NT2/D1 (cell line): ENCODE results near the gene NEK10.

Experiments
- DNase-seq: peaks from one replicate; pipeline ENCODE4 v3.0.0-alpha.2; 2011; ENCODE audit warnings: low read depth, low spot score
- H3K27me3 ChIP-seq: 2 replicates; pipeline ENCODE4 v1.6.0; 2011; ENCODE audit warnings: mild to moderate bottlenecking; ENCODE audit not compliant: insufficient read length, insufficient read depth
- H3K36me3 ChIP-seq: 2 replicates; pipeline ENCODE4 v1.6.1; 2011; ENCODE audit warnings: mild to moderate bottlenecking, low read length, mixed read lengths; ENCODE audit not compliant: insufficient read depth, insufficient read length
- H3K4me1 ChIP-seq: 2 replicates; pipeline ENCODE4 v1.5.1; 2011; ENCODE audit not compliant: insufficient read depth, insufficient read length
- H3K4me3 ChIP-seq: 2 replicates; pipeline ENCODE4 v1.5.1; 2011; ENCODE audit warnings: low read depth; ENCODE audit not compliant: insufficient read length
- H3K9ac ChIP-seq: 2 replicates; pipeline ENCODE4 v1.6.0; 2011; ENCODE audit warnings: low read depth; ENCODE audit not compliant: insufficient read length
- H3K9me3 ChIP-seq: 2 replicates; pipeline ENCODE4 v1.5.1; 2011; ENCODE audit warnings: mild to moderate bottlenecking, low read length; ENCODE audit not compliant: insufficient read depth
- SUZ12 ChIP-seq: IDR thresholded peaks from 2 replicates; pipeline ENCODE4 v1.6.1; 2011; ENCODE audit not compliant: insufficient read length, insufficient read depth; ENCODE audit errors: extremely low read depth
- YY1 ChIP-seq: IDR thresholded peaks from 2 replicates; pipeline ENCODE4 v1.6.1; 2011; ENCODE audit not compliant: insufficient read length, insufficient read depth
- ZNF274 ChIP-seq: IDR thresholded peaks from 2 replicates; pipeline ENCODE4 v1.6.1; 2011; ENCODE audit warnings: mild to moderate bottlenecking, low read depth, low read length

Gene NEK10

DNA sequence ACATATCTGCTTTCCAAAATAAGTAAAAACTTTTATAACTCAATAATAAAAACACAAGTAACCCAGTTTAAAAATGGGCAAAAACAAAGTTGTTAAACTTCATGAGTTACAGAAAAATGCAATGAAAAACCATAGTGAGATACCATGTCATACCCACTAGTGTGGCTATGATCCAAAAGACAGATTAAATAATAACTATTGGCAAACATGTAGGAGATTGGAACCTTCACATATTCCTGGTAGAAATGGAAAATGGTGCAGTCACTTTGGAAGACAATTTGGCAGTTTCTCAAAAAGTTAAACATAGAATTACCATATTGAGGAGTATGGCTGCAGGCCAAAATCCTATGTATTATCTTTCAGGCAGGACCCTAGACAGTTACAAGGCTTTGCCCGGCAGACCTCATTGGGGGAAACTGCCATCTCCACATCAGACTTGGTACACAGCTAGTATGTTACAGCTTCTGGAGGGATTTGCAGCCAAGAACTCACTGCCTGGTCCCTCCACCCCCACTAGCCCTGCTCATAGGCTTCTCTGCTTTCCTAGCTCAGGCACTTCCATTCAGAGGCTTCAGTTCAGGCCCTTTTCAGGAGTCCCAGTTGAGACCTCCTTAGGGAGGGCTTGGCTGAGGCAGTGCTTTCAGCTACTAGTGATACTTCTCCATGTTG, 147.8 kb downstream of the NEK10 start:
- Histone ChIP-seq H3K4me3 (no peak overlapping the region), H3K4me1 (no peaks in the 10 kb centered on the region), H3K9ac (no peak overlapping the region), H3K36me3 (no peaks in the 10 kb centered on the region), H3K9me3 (no peaks in the 10 kb centered on the region; the same call in 1 of the 2 replicates), H3K27me3 (no peaks in the 10 kb centered on the region)
- TF ChIP-seq ZNF274 = no peak
- TF ChIP-seq SUZ12 = no peak
- TF ChIP-seq YY1 = no peak
- no peak for DNase-seq

DNA sequence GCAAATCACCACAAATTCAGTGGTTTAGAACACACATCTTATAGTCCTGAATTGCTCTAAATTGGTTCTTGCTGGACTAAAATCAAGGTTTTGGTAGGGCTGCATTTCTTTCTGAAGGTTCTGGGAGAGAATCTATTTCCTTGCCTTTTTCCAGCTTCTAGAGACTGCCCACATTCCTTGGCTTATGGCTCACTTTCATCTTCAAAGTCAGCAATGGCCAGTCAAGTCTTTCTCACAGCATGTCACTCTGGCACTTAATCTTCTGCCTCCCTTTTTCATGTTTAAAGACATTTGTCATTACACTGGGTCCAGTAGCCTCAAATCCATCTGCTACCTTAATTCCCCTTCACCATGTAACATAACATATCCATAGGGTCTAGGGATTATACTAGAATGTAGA, 149.0 kb downstream of the NEK10 start:
- Histone ChIP-seq H3K9ac (no peak overlapping the region), H3K4me1 (no peaks in the 10 kb centered on the region), H3K36me3 (no peaks in the 10 kb centered on the region), H3K9me3 (no peaks in the 10 kb centered on the region; the same call in 1 of the 2 replicates), H3K27me3 (no peaks in the 10 kb centered on the region), H3K4me3 (no peak overlapping the region)
- TF ChIP-seq SUZ12 = no peak
- TF ChIP-seq YY1 = no peak
- TF ChIP-seq ZNF274 = no peak
- no peak for DNase-seq

DNA sequence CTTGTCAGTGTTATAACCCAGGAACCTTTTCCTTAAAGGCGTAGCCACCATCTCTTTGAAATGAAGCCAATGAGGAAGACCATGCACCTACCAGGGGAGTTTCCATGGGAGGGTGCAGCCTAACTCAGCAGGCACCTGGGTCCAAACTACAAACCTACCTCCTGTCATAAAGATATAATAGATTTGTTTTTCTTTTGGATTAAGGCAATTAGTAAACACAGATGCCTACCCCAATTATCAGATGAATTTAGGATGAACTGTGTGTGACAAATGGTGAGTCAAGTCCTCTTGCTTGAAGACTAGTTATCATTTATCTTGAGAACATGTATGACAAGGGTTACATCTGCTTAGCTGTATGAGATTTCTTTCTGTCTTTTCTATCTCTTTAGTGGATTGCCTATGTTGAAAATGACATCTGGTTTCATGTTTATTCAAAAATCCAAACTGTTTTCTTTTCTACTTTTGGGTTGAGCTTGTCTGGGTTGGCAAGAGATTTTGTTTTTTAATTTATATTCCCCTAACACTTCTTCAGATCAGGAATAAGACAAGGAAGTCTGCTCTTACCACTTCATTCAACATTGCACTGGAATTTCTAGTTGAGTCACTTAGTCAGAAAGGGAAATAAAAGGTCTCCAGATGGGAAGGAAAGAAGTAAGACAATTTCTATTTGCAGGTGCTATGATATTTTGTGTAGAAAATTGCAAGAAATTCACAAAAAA, 149.9 kb downstream of the NEK10 start:
- Histone ChIP-seq H3K4me3 (no peak overlapping the region), H3K27me3 (no peaks in the 10 kb centered on the region), H3K4me1 (no peaks in the 10 kb centered on the region), H3K9ac (no peak overlapping the region), H3K36me3 (no peaks in the 10 kb centered on the region), H3K9me3 (no peaks in the 10 kb centered on the region; the same call in 1 of the 2 replicates)
- no peak for DNase-seq
- TF ChIP-seq ZNF274 (no peak), YY1 (no peak), SUZ12 (no peak)

DNA sequence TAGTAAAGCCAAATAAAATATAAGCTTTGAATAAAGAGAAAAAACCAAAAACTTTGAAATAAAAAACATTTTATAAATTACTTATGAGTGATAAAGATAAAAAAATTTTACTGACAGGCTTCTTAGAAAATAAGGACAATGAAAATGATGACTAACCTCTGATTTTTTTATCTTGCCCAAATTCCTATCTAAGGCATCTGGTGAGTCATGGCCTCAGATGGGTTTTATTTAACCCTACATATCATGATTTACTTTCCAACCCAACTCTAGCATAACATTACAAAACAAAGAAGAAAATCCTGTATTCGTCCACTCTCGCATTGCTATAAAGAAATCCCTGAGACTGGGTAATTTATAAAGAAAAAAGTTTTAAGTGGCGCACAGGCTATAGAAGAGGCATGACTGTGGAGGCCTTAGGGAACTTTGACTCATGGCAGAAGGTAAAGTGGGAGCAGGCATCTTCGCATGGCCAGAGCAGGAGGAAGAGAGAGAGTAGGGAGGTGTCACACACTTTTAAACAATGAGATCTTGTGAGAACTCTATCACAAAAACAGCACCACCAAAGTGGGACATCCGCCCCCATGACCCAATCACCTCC, 152.1 kb downstream of the NEK10 start:
- no peaks in the 10 kb centered on the region for H3K4me1 ChIP-seq
- TF ChIP-seq YY1 = no peak
- TF ChIP-seq SUZ12 = no peak
- TF ChIP-seq ZNF274 = no peak
- H3K27me3 ChIP-seq = no peaks in the 10 kb centered on the region
- H3K9ac ChIP-seq = no peak overlapping the region
- H3K36me3 ChIP-seq = no peaks in the 10 kb centered on the region
- peaks cover 11% of the 10 kb centered on the region for H3K9me3 ChIP-seq
- H3K4me3 ChIP-seq = no peak overlapping the region
- no peak for DNase-seq

DNA sequence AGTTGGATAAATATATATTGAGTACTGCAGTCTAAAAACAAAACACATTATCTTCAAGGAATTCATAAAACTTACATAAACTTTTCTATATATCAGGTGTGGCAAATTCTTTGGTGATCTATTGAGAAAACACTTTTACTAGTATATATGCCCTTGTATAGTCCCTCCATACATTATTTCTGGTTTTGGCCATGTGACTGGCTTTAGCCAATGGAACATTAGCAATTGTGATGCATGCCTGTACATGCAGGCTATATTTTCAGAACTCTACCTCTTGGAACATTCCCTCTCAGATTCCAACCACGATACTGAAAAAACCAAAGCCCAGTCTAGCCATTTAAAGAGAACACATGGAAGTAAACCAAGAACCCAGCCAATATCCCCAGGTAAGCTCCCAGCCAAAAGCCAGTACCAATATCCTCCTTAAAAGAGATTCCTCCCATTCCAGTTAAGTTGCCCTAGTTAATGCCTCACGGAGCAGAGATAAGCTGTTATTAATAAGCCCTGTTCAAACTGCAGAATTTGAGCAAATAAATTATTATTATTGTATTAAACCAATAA, 152.8 kb downstream of the NEK10 start:
- peaks cover 11% of the 10 kb centered on the region for H3K9me3 ChIP-seq
- DNase-seq = no peak
- H3K27me3 ChIP-seq = no peaks in the 10 kb centered on the region
- no peaks in the 10 kb centered on the region for H3K36me3 ChIP-seq
- no peaks in the 10 kb centered on the region for H3K4me1 ChIP-seq
- H3K4me3 ChIP-seq = no peak overlapping the region
- no peak overlapping the region for H3K9ac ChIP-seq
- TF ChIP-seq SUZ12 = no peak
- no peak for TF ChIP-seq YY1
- TF ChIP-seq ZNF274 = no peak

DNA sequence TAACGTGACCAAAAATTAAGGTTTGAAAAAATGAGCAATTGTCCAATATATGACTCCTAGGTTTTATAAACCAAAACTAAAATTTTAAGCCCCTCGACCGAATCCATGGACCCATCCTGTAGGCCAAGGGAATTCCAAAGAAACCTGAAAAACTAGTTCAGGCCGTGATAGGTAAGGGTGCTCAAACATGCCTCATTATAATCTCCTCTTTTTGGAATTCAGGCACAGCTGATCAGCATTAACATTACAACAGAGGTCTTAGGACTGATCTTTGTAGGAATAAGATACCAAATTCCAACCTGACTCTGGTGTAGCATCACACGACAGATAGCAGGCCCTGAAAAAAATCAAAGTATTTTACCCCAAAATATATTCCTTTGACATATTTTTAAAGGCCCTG, 155.7 kb downstream of the NEK10 start:
- Histone ChIP-seq H3K9ac (no peak overlapping the region), H3K4me3 (no peak overlapping the region), H3K4me1 (no peaks in the 10 kb centered on the region), H3K9me3 (peaks cover 11% of the 10 kb centered on the region), H3K36me3 (no peaks in the 10 kb centered on the region), H3K27me3 (no peaks in the 10 kb centered on the region)
- DNase-seq = no peak
- TF ChIP-seq YY1 (no peak), ZNF274 (no peak), SUZ12 (no peak)

DNA sequence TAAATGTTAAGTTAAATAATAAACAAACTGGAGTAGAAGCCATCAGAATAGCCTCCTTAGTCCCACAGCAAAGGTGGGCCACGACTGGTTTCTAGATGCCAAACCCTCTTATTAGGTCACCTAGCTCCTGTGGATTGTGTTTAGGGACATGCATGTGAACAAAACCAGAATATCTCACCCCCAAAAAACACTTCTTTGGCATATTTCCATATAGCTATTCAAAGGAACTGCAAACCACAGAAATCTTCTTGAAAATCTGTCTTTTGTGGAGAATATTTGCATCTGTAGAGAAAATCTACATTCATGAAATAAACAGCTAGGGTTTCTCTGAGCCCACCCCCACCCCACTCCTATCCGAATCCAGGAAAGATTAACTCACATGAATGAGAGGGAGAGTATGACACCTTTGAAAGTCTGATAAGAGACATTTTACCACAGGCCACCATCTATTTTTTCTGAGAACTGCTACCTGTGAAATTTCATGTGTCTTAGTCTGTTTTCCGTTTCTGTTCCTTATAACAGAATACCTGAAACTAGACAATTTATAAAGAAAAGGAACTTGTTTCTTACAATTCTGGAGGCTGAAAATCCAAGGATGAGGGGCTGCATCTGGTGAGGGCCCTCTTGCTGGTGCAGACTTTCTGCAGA, 159.4 kb downstream of the NEK10 start:
- TF ChIP-seq ZNF274 = no peak
- no peak for TF ChIP-seq SUZ12
- no peak for TF ChIP-seq YY1
- H3K27me3 ChIP-seq = no peaks in the 10 kb centered on the region
- no peak overlapping the region for H3K4me3 ChIP-seq
- H3K4me1 ChIP-seq = no peaks in the 10 kb centered on the region
- no peak overlapping the region for H3K9ac ChIP-seq
- H3K9me3 ChIP-seq = peaks cover 11% of the 10 kb centered on the region
- H3K36me3 ChIP-seq = no peaks in the 10 kb centered on the region
- DNase-seq = no peak
